HCT116 (cell line): ENCODE measurements around the gene GPR37L1. TPM values are rescaled to one million over a fixed set of nuclear protein-coding genes. Genes with fewer than 3 reads are reported as not detected.

Experiments used
- ATAC-seq: fragments of 200-7000 bp; cut with Tn5 transposase; 2 replicates; pipeline ENCODE4 v1.9.1; 2020; ENCODE audit warnings: mild to moderate bottlenecking, moderate library complexity
- BruUV-seq: library from RNA; stranded (reverse); fragments of 400-500 nt; replicated peaks from 2 replicates; lab custom pipeline; 2021; lab: Mats Ljungman, UMichigan
- CTCF ChIA-PET: fragments of 300-600 bp; sonication (Branson Sonifier 250); formaldehyde crosslinking; loops from one replicate; lab custom pipeline; 2021; ENCODE audit warnings: antibody characterized with exemption; lab: Charles Lee
- POLR2A ChIA-PET: fragments of 300-600, 350-600 bp; sonication (Branson Sonifier 250); formaldehyde crosslinking; loops from one replicate; lab custom pipeline; 2021; ENCODE audit warnings: antibody characterized with exemption; lab: Charles Lee
- RAD21 ChIA-PET, 2 experiments: fragments of 300-600 bp; sonication (Branson Sonifier 250); formaldehyde crosslinking; loops; one replicate each; lab custom pipeline; 2023; ENCODE audit warnings: low total read pairs in 2 of 2; ENCODE audit not compliant: uncharacterized antibody in 2 of 2, unreplicated experiment in 2 of 2, low non-redundant PET in 1 of 2; lab: Charles Lee
- DNase-seq: peaks from one replicate; pipeline ENCODE4 v3.0.0-alpha.2; 2010; ENCODE audit warnings: low read depth, low spot score
- H2AFZ ChIP-seq: fragments of 200-600 bp; shearing (Covaris generic), sonication (generic); 2 replicates; pipeline ENCODE4 v1.6.1; 2017; ENCODE audit warnings: low read depth, mixed run types, mixed read lengths, antibody characterized with exemption, low read length; ENCODE audit not compliant: poor library complexity, severe bottlenecking
- H3K27ac ChIP-seq: 2 replicates; pipeline ENCODE4 v1.5.1; 2012; ENCODE audit warnings: low read depth, low read length
- H3K27me3 ChIP-seq: fragments of 200-600 bp; sonication (generic); 2 replicates; pipeline ENCODE4 v1.6.1; 2016; ENCODE audit warnings: mixed run types, low read length, mixed read lengths; ENCODE audit not compliant: insufficient read depth
- H3K36me3 ChIP-seq, 2 experiments: fragments of 200-500 bp in 1 of 2; fragments of 200-600 bp in 1 of 2; sonication (Bioruptor generic) in 1 of 2; sonication (generic) in 1 of 2; 2 replicates each; pipeline versions ENCODE4 v1.5.1 to v1.6.1; 2014 to 2016; ENCODE audit warnings: low read length in 2 of 2, inconsistent platforms in 1 of 2, mixed read lengths in 1 of 2, mixed run types in 1 of 2; ENCODE audit not compliant: insufficient read depth in 2 of 2, control insufficient read depth in 1 of 2
- H3K4me1 ChIP-seq, 2 experiments: fragments of 200-600 bp in 1 of 2; sonication (generic) in 1 of 2; 2 replicates each; pipeline versions ENCODE4 v1.5.1 to v1.6.1; 2012 to 2017; ENCODE audit warnings: low read length in 2 of 2, inconsistent platforms in 1 of 2, mild to moderate bottlenecking in 1 of 2, mixed read lengths in 1 of 2, mixed run types in 1 of 2, moderate library complexity in 1 of 2; ENCODE audit not compliant: insufficient read depth in 2 of 2, control insufficient read depth in 1 of 2
- H3K4me2 ChIP-seq: fragments of 200-600 bp; sonication (generic); 2 replicates; pipeline ENCODE4 v1.6.1; 2017; ENCODE audit warnings: mixed run types, low read length, mixed read lengths
- H3K4me3 ChIP-seq, 2 experiments: fragments of 200-600 bp in 1 of 2; sonication (generic) in 1 of 2; replicated peaks in 1 of 2; 2 replicates each; pipeline ENCODE4 v1.5.1; 2011 to 2016; ENCODE audit warnings: low read length in 2 of 2, control low read depth in 1 of 2, low read depth in 1 of 2, mild to moderate bottlenecking in 1 of 2, mixed read lengths in 1 of 2, mixed run types in 1 of 2
- H3K79me2 ChIP-seq: fragments of 200-600 bp; sonication (generic); 2 replicates; pipeline ENCODE4 v1.6.1; 2017; ENCODE audit warnings: mild to moderate bottlenecking, mixed run types, low read length, moderate library complexity, mixed read lengths; ENCODE audit not compliant: insufficient read depth
- H3K9ac ChIP-seq: fragments of 200-600 bp; sonication (generic); 2 replicates; pipeline ENCODE4 v1.6.1; 2016; ENCODE audit warnings: low read length, mixed read lengths
- H3K9me2 ChIP-seq: fragments of 200-600 bp; sonication (generic), shearing (Covaris generic); 2 replicates; pipeline ENCODE4 v1.6.1; 2017; ENCODE audit warnings: mixed run types, mild to moderate bottlenecking, moderate library complexity; ENCODE audit not compliant: insufficient read depth
- H3K9me3 ChIP-seq, 2 experiments: fragments of 200-500 bp in 1 of 2; fragments of 200-600 bp in 1 of 2; sonication (Bioruptor generic) in 1 of 2; sonication (generic) in 1 of 2; 2 replicates each; pipeline ENCODE4 v1.6.1; 2014 to 2017; ENCODE audit warnings: low read length in 2 of 2, mixed read lengths in 2 of 2, inconsistent platforms in 1 of 2, low read depth in 1 of 2, mild to moderate bottlenecking in 1 of 2, mixed run types in 1 of 2, moderate library complexity in 1 of 2; ENCODE audit not compliant: control insufficient read depth in 1 of 2, insufficient read depth in 1 of 2
- H4K20me1 ChIP-seq: fragments of 200-600 bp; sonication (generic), shearing (Covaris generic); 2 replicates; pipeline ENCODE4 v1.6.1; 2017; ENCODE audit warnings: mixed run types, mild to moderate bottlenecking, moderate library complexity; ENCODE audit not compliant: insufficient read depth
- CEBPB ChIP-seq: IDR thresholded peaks from 2 replicates; pipeline ENCODE4 v1.6.1; 2012; ENCODE audit warnings: low read depth
- EGR1 ChIP-seq: IDR thresholded peaks from 2 replicates; pipeline ENCODE4 v1.6.1; 2012; ENCODE audit warnings: low read depth
- POLR2AphosphoS5 ChIP-seq: IDR thresholded peaks from 2 replicates; pipeline ENCODE4 v1.6.1; 2011; ENCODE audit warnings: mild to moderate bottlenecking, low read depth, low read length, moderate library complexity
- ZBTB33 ChIP-seq: IDR thresholded peaks from 2 replicates; pipeline ENCODE4 v1.6.1; 2011; ENCODE audit warnings: mild to moderate bottlenecking, low read length, moderate library complexity; ENCODE audit not compliant: insufficient replicate concordance; ENCODE audit errors: extremely low read depth
- ZNF274 ChIP-seq: fragments of 200-500 bp; sonication (Bioruptor generic); IDR thresholded peaks from 2 replicates; pipeline ENCODE4 v1.6.1; 2014; ENCODE audit warnings: mild to moderate bottlenecking, low read depth, low read length, inconsistent platforms
- intact Hi-C: fragments of 100-400 bp; cut with micrococcal nuclease; formaldehyde crosslinking; loops from 2 replicates; pipeline ENCODE4 v1.10.0; 2022
- total RNA-seq: library from RNA; stranded (reverse); gene quantifications from one replicate; pipeline ENCODE4 v1.2.1, GENCODE V29; 2021; ENCODE audit not compliant: unreplicated experiment
- TF ChIP-seq, protein P1 (sequence below): IDR thresholded peaks from 2 replicates; pipeline ENCODE4 v1.6.1; 2012

GPR37L1 gene
- total RNA-seq, 1 experiment from 2014 or later = 0.10 TPM

GRCh38 chr1:202154148-202154765 is 31.5 kb downstream of the GPR37L1 start:
- POLR2A ChIA-PET = interaction anchor here (0.6 to 1.4 kb wide), 4 partner anchors 12 to 199 kb away, joined by 3 to 7 read pairs (median 4); partner anchors contain the start of gene ELF3
- no peaks in the 10 kb centered on the region for H3K9me2 ChIP-seq
- H2AFZ ChIP-seq = peak overlapping the region; percentile 76
- BruUV-seq = no TSS peak
- TF ChIP-seq POLR2AphosphoS5 (no peak), ZBTB33 (no peak), ZNF274 (no peak), CEBPB (no peak), EGR1 (no peak)
- TF ChIP-seq, protein P1, sequence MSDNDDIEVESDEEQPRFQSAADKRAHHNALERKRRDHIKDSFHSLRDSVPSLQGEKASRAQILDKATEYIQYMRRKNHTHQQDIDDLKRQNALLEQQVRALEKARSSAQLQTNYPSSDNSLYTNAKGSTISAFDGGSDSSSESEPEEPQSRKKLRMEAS = no peak
- H4K20me1 ChIP-seq = no peaks in the 10 kb centered on the region
- H3K27me3 ChIP-seq = no peaks in the 10 kb centered on the region
- intact Hi-C loops = no loop called here
- ATAC-seq = no peak
- CTCF ChIA-PET = interaction anchor here (0.8 to 2.4 kb wide), 21 partner anchors 7 to 565 kb away, joined by 3 to 13 read pairs (median 4); partner anchors contain the start of genes ARL8A, GPR37L1 and LGR6
- RAD21 ChIA-PET = no interaction called here
- no peak overlapping the region for H3K4me3 ChIP-seq
- peak overlapping the region; percentile 15; the same call in 1 of the 2 replicates for H3K9ac ChIP-seq
- H3K36me3 ChIP-seq = no peaks in the 10 kb centered on the region
- peak overlapping the region; percentile 52 for H3K4me2 ChIP-seq
- H3K9me3 ChIP-seq = no peaks in the 10 kb centered on the region
- no peak for DNase-seq
- H3K79me2 ChIP-seq = no peaks in the 10 kb centered on the region
- H3K27ac ChIP-seq = no peak overlapping the region
- peaks cover 10 to 15% of the 10 kb centered on the region in 2 experiments; a peak in 3 of 4 replicates for H3K4me1 ChIP-seq
